CD14-positive monocyte (primary cell): ENCODE data around the gene PAMR1. TPM values are rescaled to one million over a fixed set of nuclear protein-coding genes. Genes with fewer than 3 reads are reported as not detected.

ENCODE experiments used
- DNase-seq, 3 donors: peaks; one replicate each; pipeline ENCODE4 v3.0.0-alpha.2; 2011 to 2022
- H2AFZ ChIP-seq: 2 replicates; pipeline ENCODE4 v1.6.0; 2012; ENCODE audit warnings: mild to moderate bottlenecking, low read depth, low read length, inconsistent platforms; ENCODE audit not compliant: insufficient read depth, poor library complexity, severe bottlenecking
- H3K27ac ChIP-seq, 2 donors: 1 replicate in 1 of 2; 2 replicates in 1 of 2; pipeline ENCODE4 v1.5.1; 2012 to 2013; ENCODE audit warnings: low read length in 2 of 2, control low read depth in 1 of 2, inconsistent platforms in 1 of 2, low read depth in 1 of 2, mild to moderate bottlenecking in 1 of 2
- H3K27me3 ChIP-seq, 2 donors: one replicate each; pipeline versions ENCODE4 v1.6.0 to v1.6.1; 2011 to 2013; ENCODE audit warnings: low read length in 2 of 2; ENCODE audit not compliant: control insufficient read depth in 2 of 2, insufficient read depth in 2 of 2
- H3K36me3 ChIP-seq, 2 donors: replicated peaks in 1 of 2; 1 replicate in 1 of 2; 2 replicates in 1 of 2; pipeline versions ENCODE4 v1.5.1 to v1.6.1; 2012 to 2013; ENCODE audit warnings: low read length in 2 of 2, control low read depth in 1 of 2, inconsistent platforms in 1 of 2, mild to moderate bottlenecking in 1 of 2; ENCODE audit not compliant: insufficient read depth in 2 of 2, control insufficient read depth in 1 of 2
- H3K4me1 ChIP-seq, 2 donors: 1 replicate in 1 of 2; 2 replicates in 1 of 2; pipeline versions ENCODE4 v1.5.1 to v1.6.1; 2012 to 2013; ENCODE audit warnings: low read length in 2 of 2, control low read depth in 1 of 2, inconsistent platforms in 1 of 2, mild to moderate bottlenecking in 1 of 2, moderate library complexity in 1 of 2; ENCODE audit not compliant: insufficient read depth in 2 of 2, control insufficient read depth in 1 of 2
- H3K4me2 ChIP-seq: replicated peaks from 2 replicates; pipeline ENCODE3; 2012; ENCODE audit warnings: low read length, moderate library complexity, mild to moderate bottlenecking; ENCODE audit not compliant: poor library complexity, severe bottlenecking; ENCODE audit errors: extremely low read depth
- H3K4me3 ChIP-seq, 3 experiments: fragments of 200-600 bp in 1 of 3; sonication (generic) in 1 of 3; replicated peaks in 1 of 3; 1 replicate in 2 of 3; 2 replicates in 1 of 3; pipeline ENCODE4 v1.5.1; 2011 to 2013; ENCODE audit warnings: low read length in 3 of 3, mild to moderate bottlenecking in 3 of 3, control low read depth in 2 of 3, low read depth in 2 of 3, inconsistent platforms in 1 of 3, moderate library complexity in 1 of 3
- H3K79me2 ChIP-seq: 2 replicates; pipeline ENCODE4 v1.6.0; 2012; ENCODE audit warnings: mild to moderate bottlenecking, control low read depth, inconsistent platforms, low read length, moderate library complexity; ENCODE audit not compliant: insufficient read depth
- H3K9ac ChIP-seq: 2 replicates; pipeline ENCODE4 v1.6.0; 2017; ENCODE audit warnings: low read length, mild to moderate bottlenecking; ENCODE audit not compliant: insufficient read depth, poor library complexity, severe bottlenecking
- H3K9me3 ChIP-seq, 2 donors: replicated peaks in 1 of 2; 1 replicate in 1 of 2; 2 replicates in 1 of 2; pipeline versions ENCODE4 v1.5.1 to v1.6.1; 2012 to 2013; ENCODE audit warnings: low read length in 2 of 2, control low read depth in 1 of 2; ENCODE audit not compliant: control insufficient read depth in 1 of 2, insufficient read depth in 1 of 2
- H4K20me1 ChIP-seq: 2 replicates; pipeline ENCODE4 v1.6.0; 2012; ENCODE audit warnings: mild to moderate bottlenecking, low read length, control low read depth, moderate library complexity; ENCODE audit not compliant: insufficient read depth
- H3K27ac Mint-ChIP-seq, 7 donors: one replicate each; pipeline ENCODE4 v1.8.0; 2020; ENCODE audit warnings: mild to moderate bottlenecking in 7 of 7, mixed read lengths in 7 of 7, moderate library complexity in 6 of 7, inconsistent platforms in 2 of 7
- H3K27me3 Mint-ChIP-seq, 3 donors: one replicate each; pipeline ENCODE4 v1.8.0; 2021 to 2022; ENCODE audit warnings: low read depth in 3 of 3, mild to moderate bottlenecking in 3 of 3, mixed read lengths in 3 of 3, moderate library complexity in 3 of 3, inconsistent platforms in 1 of 3
- H3K36me3 Mint-ChIP-seq, 2 donors: one replicate each; pipeline ENCODE4 v1.8.0; 2020; ENCODE audit warnings: mixed read lengths in 2 of 2, inconsistent platforms in 1 of 2, mild to moderate bottlenecking in 1 of 2
- H3K4me1 Mint-ChIP-seq: one replicate; pipeline ENCODE4 v1.8.0; 2020; ENCODE audit warnings: mild to moderate bottlenecking, mixed read lengths
- H3K4me3 Mint-ChIP-seq, 2 donors: one replicate each; pipeline ENCODE4 v1.8.0; 2020; ENCODE audit warnings: mild to moderate bottlenecking in 2 of 2, mixed read lengths in 2 of 2, moderate library complexity in 1 of 2
- H3K9me3 Mint-ChIP-seq, 7 donors: one replicate each; pipeline ENCODE4 v1.8.0; 2020 to 2022; ENCODE audit warnings: mixed read lengths in 7 of 7, mild to moderate bottlenecking in 6 of 7, moderate library complexity in 6 of 7, inconsistent platforms in 2 of 7
- CTCF ChIP-seq: fragments of 200-600 bp; IDR thresholded peaks from one replicate; pipeline ENCODE4 v1.8.0; 2022; ENCODE audit warnings: antibody characterized with exemption, mild to moderate bottlenecking
- WGBS: methylation state at CpG from one replicate; pipeline ENCODE4 v1.1.5; 2013; ENCODE audit warnings: missing lambda C conversion rate; ENCODE audit not compliant: insufficient coverage; 5-methylcytosine and 5-hydroxymethylcytosine counted together
- intact Hi-C, 2 donors: fragments of 100-400 bp; cut with micrococcal nuclease; formaldehyde crosslinking; loops; one replicate each; pipeline versions ENCODE4 v1.15.0 to v1.15.1; 2023
- polyA plus RNA-seq, 3 donors: library from polyadenylated mRNA; depleted of rRNA in 1 of 3; unstranded in 2 of 3; stranded (reverse) in 1 of 3; fragments of 300-500 nt in 2 of 3; fragments of >200 nt in 1 of 3; fragmentation: Illumina TruSeq in 2 of 3; gene quantifications; 1 replicate in 2 of 3; 2 replicates in 1 of 3; pipeline ENCODE4 v1.2.3, GENCODE V29; 2012 to 2021

Gene PAMR1
- polyA plus RNA-seq, 3 donors = not detected

DNA sequence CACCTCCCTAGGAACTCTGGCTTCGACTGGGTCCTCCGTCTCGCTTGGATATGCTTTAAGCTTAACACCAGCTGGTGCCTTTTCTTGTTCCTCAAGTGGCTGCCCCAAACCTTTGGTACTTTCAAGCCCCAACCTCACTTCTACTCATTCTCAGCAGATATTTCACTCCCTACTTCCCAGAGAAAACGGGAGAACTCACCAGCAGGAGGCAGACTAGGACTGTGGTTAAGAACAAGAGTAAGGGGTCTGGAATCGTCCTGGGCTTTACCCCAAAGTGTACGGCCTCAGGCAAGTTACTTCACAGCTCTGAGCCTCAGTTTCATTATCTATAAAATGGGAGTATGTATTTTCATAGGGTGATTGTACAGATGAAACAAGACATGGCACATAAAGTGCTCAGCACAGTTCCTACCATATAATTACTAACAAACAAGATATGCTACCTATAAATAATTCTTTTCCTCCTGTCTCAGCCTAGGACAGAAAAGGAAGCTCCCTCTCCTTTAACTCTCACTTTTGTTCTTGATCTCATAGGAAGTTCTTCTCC, 37.8 kb downstream of the PAMR1 start:
- H3K9me3 ChIP-seq = peaks cover 3 to 4% of the 10 kb centered on the region in 2 donors
- Mint-ChIP-seq H3K4me3 (no peak overlapping the region), H3K27me3 (peaks cover 10 to 16% (median 10%) of the 10 kb centered on the region in 3 donors), H3K27ac (no peak overlapping the region), H3K4me1 (no peaks in the 10 kb centered on the region), H3K36me3 (no peaks in the 10 kb centered on the region), H3K9me3 (peaks cover 4 to 9% (median 8%) of the 10 kb centered on the region in 7 donors)
- no peak for DNase-seq
- H3K79me2 ChIP-seq = no peaks in the 10 kb centered on the region
- TF ChIP-seq CTCF = no peak
- peaks cover 0 to 9% of the 10 kb centered on the region in 2 donors for H3K27me3 ChIP-seq
- no peak overlapping the region for H3K27ac ChIP-seq
- intact Hi-C loops = no loop called here
- H3K4me3 ChIP-seq = no peak overlapping the region
- no peaks in the 10 kb centered on the region for H3K36me3 ChIP-seq
- H4K20me1 ChIP-seq = no peaks in the 10 kb centered on the region
- H3K9ac ChIP-seq = no peak overlapping the region
- no peak overlapping the region for H2AFZ ChIP-seq
- H3K4me2 ChIP-seq = no peak overlapping the region
- no CpG with 5 or more reads among the region's 6 CpGs for WGBS
- no peaks in the 10 kb centered on the region for H3K4me1 ChIP-seq

DNA sequence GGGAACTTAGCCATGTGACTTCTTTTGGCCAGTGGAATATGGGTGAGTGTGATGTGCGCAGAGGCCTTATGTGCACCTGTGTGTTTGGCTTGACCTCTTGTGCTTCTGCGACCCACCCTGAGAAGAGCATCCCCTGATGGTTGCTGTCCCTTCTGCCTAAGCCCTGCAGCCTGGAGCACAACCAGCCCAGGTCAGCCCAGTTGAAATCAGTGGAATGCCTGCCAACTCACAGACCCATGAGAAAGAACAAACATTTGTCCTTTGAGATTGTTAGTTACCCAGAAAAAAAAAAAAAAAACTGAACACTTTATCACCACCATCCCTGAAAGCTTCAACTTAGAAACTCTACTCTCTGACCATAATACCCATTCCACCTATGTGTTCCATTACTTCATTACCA, 38.5 kb downstream of the PAMR1 start:
- 88% methylated on average over 1 of the region's 2 CpGs for WGBS
- peaks cover 10 to 19% (median 11%) of the 10 kb centered on the region in 3 donors for H3K27me3 Mint-ChIP-seq
- Histone ChIP-seq H3K4me3 (no peak overlapping the region), H3K4me2 (no peak overlapping the region), H4K20me1 (no peaks in the 10 kb centered on the region), H3K36me3 (no peaks in the 10 kb centered on the region), H3K9me3 (peaks cover 3 to 5% of the 10 kb centered on the region in 2 donors), H3K4me1 (no peaks in the 10 kb centered on the region), H3K27me3 (peaks cover 0 to 9% of the 10 kb centered on the region in 2 donors), H3K9ac (no peak overlapping the region), H2AFZ (no peak overlapping the region), H3K79me2 (no peaks in the 10 kb centered on the region), H3K27ac (no peak overlapping the region)
- DNase-seq = no peak
- no peak overlapping the region for H3K27ac Mint-ChIP-seq
- no peak for TF ChIP-seq CTCF
- intact Hi-C loops = no loop called here
- no peaks in the 10 kb centered on the region for H3K4me1 Mint-ChIP-seq
- H3K9me3 Mint-ChIP-seq = peaks cover 9 to 15% (median 14%) of the 10 kb centered on the region in 7 donors
- H3K36me3 Mint-ChIP-seq = no peaks in the 10 kb centered on the region
- H3K4me3 Mint-ChIP-seq = no peak overlapping the region
